ENCODE data around the gene ERP27.
A peak's percentile ranks its signal among the peaks of the same experiment; 100 is the strongest.

The ERP27 gene

GRCh38 chr12:14959126-14959440 lies 20.7 kb upstream of the ERP27 start:
- DNase-seq = no peak

- DNase-seq = no peak
Measured at GRCh38 chr12:14958361-14959125, 20.2 kb upstream of the ERP27 start.

- no peak for DNase-seq
Measured at GRCh38 chr12:14957551-14958168, 19.3 kb upstream of the ERP27 start.

- DNase-seq = no peak
Measured at GRCh38 chr12:14956905-14957304, 18.6 kb upstream of the ERP27 start.

- DNase-seq = no peak
Measured at GRCh38 chr12:14956024-14956891, 17.9 kb upstream of the ERP27 start.

- DNase-seq = no peak
Measured at GRCh38 chr12:14954269-14954668, 15.9 kb upstream of the ERP27 start.

- no peak for DNase-seq
Measured at GRCh38 chr12:14953752-14954151, 15.4 kb upstream of the ERP27 start.

- no peak for DNase-seq
Measured at GRCh38 chr12:14952299-14952921, 14.1 kb upstream of the ERP27 start.

GRCh38 chr12:14951851-14952250 lies 13.5 kb upstream of the ERP27 start:
- no peak for DNase-seq

- no peak for DNase-seq
Measured at GRCh38 chr12:14950982-14951746, 12.8 kb upstream of the ERP27 start.

- no peak for DNase-seq
Measured at GRCh38 chr12:14950421-14950820, 12.1 kb upstream of the ERP27 start.

- no peak for DNase-seq
Measured at GRCh38 chr12:14949631-14950030, 11.3 kb upstream of the ERP27 start.

GRCh38 chr12:14948672-14949071 lies 10.3 kb upstream of the ERP27 start:
- DNase-seq = peak; percentile 69

GRCh38 chr12:14946861-14947260 lies 8.5 kb upstream of the ERP27 start:
- DNase-seq = no peak

GRCh38 chr12:14946162-14946561 lies 7.8 kb upstream of the ERP27 start:
- no peak for DNase-seq

GRCh38 chr12:14942196-14942931 lies 4.0 kb upstream of the ERP27 start:
- no peak for DNase-seq

- DNase-seq = no peak
Measured at GRCh38 chr12:14941369-14941768, 3.0 kb upstream of the ERP27 start.

- no peak for DNase-seq
Measured at GRCh38 chr12:14937689-14938088, 648 bp downstream of the ERP27 start.

- DNase-seq = no peak
Measured at GRCh38 chr12:14937014-14937413, 1.3 kb downstream of the ERP27 start.

GRCh38 chr12:14936224-14936861 lies 2.0 kb downstream of the ERP27 start:
- DNase-seq = no peak

- no peak for DNase-seq
Measured at GRCh38 chr12:14935031-14935430, 3.3 kb downstream of the ERP27 start.

Measured in GDM1 (cell line).